ENCODE results near the gene QRICH1. TPM values are rescaled to one million over a fixed set of nuclear protein-coding genes. Genes with fewer than 3 reads are reported as not detected.
A peak's percentile ranks its signal among the peaks of the same experiment; 100 is the strongest.

Gene QRICH1
- total RNA-seq, 1 experiment from 2014 or later = 151 TPM

- H3K4me3 Mint-ChIP-seq = peak overlapping the region; percentile 99 to 100
- Histone ChIP-seq H3K23me2 (ENCODE audit: insufficient read length, low read depth, low read length, poor library complexity, severe bottlenecking) (peaks cover 13% of the 10 kb centered on the region), H3K79me1 (ENCODE audit: insufficient read depth, low read depth, low read length, poor library complexity, severe bottlenecking) (no peaks in the 10 kb centered on the region), H3K23ac (ENCODE audit: insufficient read length, low read depth, low read length) (no peak overlapping the region), H2BK12ac (ENCODE audit: insufficient read length, low read depth, low read length) (no peak overlapping the region), H2BK5ac (ENCODE audit: insufficient read length, low read length) (no peak overlapping the region), H4K8ac (replicated peaks; ENCODE audit: insufficient read length, low read depth, low read length) (no peak overlapping the region), H4K5ac (ENCODE audit: insufficient read length, low read depth, low read length) (no peak overlapping the region), H3K27me3 (ENCODE audit: insufficient read depth, low read length) (no peaks in the 10 kb centered on the region), H4K20me1 (ENCODE audit: control insufficient read depth, insufficient read depth, insufficient read length) (no peaks in the 10 kb centered on the region), H4K91ac (ENCODE audit: insufficient read length, low read depth, low read length) (no peak overlapping the region), H2BK120ac (ENCODE audit: low read depth, low read length, poor library complexity, severe bottlenecking) (no peak overlapping the region), H2BK15ac (ENCODE audit: low read depth, low read length) (no peak overlapping the region), H3K4me1 (ENCODE audit: insufficient read depth, low read length) (no peaks in the 10 kb centered on the region; the same call in 1 of the 2 replicates), H2AFZ (ENCODE audit: low read length) (no peak overlapping the region), H3K27ac (ENCODE audit: insufficient read length, low read depth, low read length) (no peak overlapping the region), H3K4ac (ENCODE audit: low read depth, low read length) (no peak overlapping the region), H2AK5ac (ENCODE audit: insufficient read length, low read length) (no peak overlapping the region), H3K9me3 (ENCODE audit: control insufficient read depth, low read depth, low read length) (no peaks in the 10 kb centered on the region), H3K18ac (ENCODE audit: insufficient read length, low read depth, low read length) (no peak overlapping the region), H3K79me2 (ENCODE audit: insufficient read depth, low read length) (peaks cover 10% of the 10 kb centered on the region; the same call in 1 of the 2 replicates), H3K56ac (ENCODE audit: insufficient read length, low read depth, low read length) (no peak overlapping the region), H3K14ac (ENCODE audit: insufficient read depth, low read length) (no peak overlapping the region), H3K4me2 (ENCODE audit: insufficient read depth, insufficient read length, low read length) (peak overlapping the region; percentile 78), H3K9ac (ENCODE audit: extremely low read depth, insufficient read length, low read length) (peak overlapping the region; percentile 87), H2BK20ac (ENCODE audit: low read depth, low read length, poor library complexity, severe bottlenecking) (no peak overlapping the region), H3T11ph (ENCODE audit: low read length) (no peak overlapping the region)
- no peak for TF ChIP-seq CTCF (conservative IDR thresholded peaks at IDR 0.05)
- H3K4me1 Mint-ChIP-seq = peaks cover 13% of the 10 kb centered on the region in 2 experiments
- no CpG with 5 or more reads among the region's 5 CpGs for WGBS (ENCODE audit: extremely low coverage, insufficient read length, low lambda C conversion rate)
- DNase-seq = no peak
- no peaks in the 10 kb centered on the region; the same call in 1 of the 2 replicates for H3K27me3 Mint-ChIP-seq (ENCODE audit: low read depth)
- no peaks in the 10 kb centered on the region; a peak in 1 of 5 replicates for H3K9me3 Mint-ChIP-seq
- H3K36me3 Mint-ChIP-seq (ENCODE audit: insufficient read depth in 1 of 3, low read depth in 3 of 3) = peaks cover 0 to 23% (median 15%) of the 10 kb centered on the region in 3 experiments; a peak in 6 of 7 replicates
- H3K27ac Mint-ChIP-seq = no peak overlapping the region
Observed at GRCh38 chr3:49005998-49006397, 87.9 kb downstream of the QRICH1 start.
